GM19238 (cell line): ENCODE results near the gene PDS5A.
"Not testable (repeated sequence)": the region's sequence is repeated elsewhere in the genome, so short reads cannot be mapped to it uniquely, and the experiment has no call there.

ENCODE experiments used
- DNase-seq: peaks from one replicate; pipeline ENCODE4 v3.0.0; 2011; ENCODE audit warnings: low spot score; ENCODE audit not compliant: insufficient read length

PDS5A gene

DNA sequence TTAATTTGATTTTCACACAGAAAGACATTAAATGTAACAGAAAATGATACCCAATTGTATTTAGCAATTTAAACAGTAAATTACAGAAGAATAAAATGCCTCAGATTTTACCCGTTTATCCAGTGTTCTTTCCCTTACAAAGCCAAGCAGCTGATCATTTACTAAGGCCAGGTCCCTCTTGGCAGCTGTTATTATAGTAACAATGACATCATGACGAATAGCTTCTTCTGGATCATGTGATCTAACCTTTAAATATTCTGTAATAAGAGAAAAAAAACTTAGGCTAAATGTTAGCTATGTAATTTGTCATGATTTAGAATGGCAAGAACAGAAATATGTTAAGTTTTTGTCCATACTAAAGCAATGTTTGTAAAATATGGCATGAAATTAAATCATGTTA is 69.4 kb downstream of the PDS5A start:
- no peak for DNase-seq

- DNase-seq: no peak
Measured at GRCh38 chr4:39905656-39906055, 72.1 kb downstream of the PDS5A start.

DNA sequence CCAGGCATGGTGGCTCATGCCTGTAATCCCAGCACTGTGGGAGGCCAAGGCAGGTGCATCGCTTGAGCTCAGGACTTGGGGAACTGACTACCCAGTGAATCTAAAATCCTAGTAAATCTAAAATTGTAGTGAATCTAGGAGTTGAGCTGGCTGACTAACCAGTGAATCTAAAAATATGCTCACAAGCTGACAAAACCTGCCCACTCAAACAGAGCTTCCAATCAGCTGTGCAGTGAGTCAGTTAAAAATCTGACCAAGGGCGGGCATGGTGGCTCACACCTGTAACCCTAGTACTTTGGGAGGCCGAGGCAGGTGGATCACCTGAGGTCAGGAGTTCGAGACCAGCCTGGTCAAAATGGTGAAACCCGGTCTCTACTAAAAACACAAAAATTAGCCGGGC is 72.7 kb downstream of the PDS5A start:
- not testable (repeated sequence) for DNase-seq

DNA sequence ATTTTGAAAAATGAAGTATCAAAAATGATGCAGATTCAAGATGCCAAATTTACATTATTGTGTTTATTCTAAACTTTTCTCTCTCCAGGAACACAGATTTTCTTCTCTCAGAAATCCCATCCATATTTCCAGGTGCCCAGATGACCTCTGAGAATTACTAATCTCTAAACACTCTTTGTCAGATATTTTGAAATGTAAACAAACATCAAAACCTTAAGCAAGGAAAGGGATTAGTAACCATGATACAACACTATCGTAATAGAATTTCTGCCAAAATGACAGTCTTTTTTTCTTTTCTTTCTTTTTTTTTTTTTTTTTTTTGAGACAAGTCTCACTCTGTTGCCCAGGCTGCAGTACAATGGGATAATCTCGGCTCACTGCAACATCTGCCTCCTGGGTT is 76.7 kb downstream of the PDS5A start:
- no peak for DNase-seq

DNA sequence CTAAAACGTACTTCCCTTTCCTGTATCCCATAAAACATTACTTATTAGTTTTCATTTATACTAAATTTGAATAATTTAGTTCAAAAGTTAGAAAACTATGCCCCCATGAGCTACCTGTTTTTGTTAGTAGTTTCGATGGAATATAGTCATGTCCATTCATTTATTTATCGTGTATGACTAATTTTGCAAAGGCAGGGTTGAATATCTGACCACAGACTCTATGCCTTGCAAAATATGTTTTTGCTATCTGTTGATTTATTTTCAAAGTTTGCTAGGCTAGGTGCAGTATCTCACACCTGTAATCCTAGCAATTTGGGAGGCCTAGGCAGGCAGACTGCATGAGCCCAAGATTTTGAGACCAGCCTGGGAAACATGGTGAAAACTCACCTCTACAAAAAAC is 78.4 kb downstream of the PDS5A start:
- DNase-seq: no peak

DNA sequence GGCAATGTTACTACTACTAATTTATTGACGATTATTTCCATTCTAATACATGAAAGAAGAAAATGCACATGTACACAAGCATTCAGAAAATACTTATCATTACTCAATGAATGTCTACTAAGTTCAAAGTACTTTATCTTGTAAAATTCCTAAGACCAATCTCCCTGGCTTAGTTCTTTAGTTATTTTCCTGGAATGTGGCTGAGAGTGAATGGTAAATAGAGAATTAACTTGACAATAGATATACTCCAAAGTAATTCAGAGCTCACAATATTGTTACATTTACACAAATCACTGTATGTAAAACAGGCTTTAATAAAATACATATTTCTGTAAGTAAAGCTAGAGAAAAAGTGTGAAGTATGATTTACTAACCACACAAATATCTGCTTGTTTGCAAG is 79.7 kb downstream of the PDS5A start:
- DNase-seq: no peak

DNA sequence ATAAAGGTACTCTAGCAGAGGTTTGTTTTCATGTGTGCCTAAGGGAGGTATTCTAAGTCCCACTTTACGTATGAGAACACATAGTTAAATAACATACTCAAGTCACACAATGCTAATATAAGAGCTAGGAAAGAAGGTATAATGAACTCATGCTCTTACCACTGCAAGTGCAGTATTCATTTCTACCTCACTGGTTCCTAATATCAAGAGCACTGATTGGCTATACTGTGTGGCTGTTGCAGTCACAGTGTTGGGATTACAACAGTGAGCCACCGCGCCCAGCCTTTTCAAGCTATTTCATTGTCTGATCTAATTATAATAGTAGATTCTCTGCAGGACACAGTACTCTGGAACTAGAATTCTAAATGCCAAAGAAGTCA is 84.0 kb downstream of the PDS5A start:
- DNase-seq: no peak

DNA sequence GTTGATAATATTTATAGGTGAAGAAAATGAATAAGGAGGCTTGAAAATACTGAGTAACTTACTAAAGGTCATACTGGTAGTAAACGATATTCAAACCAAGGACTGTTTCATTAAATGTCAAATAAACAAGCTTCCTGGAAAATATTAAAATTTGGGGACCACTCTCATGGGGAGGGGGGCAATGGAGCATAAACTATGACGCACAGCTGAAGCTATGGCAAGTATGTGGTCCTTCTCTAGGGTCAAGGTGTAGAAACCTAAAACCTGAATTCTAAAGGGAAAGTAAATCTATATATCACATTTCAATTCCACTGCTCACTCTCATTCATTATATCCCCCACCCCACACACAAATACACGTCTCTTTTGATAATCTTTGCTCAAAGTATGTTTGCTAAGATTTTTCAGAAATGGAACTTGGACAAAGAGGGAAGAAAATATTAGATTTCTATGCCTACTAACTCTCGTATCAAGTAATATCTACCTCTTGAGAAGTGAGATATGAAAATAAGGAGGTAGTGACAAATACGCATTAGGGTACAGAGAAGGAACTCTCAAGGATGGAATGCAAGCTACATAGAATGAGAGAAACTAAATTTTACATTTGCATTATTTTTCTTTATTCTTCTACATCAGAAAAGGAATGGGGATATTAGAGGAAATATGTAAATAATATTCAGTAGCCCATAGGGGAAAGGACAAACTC is 84.6 kb downstream of the PDS5A start:
- no peak for DNase-seq

DNA sequence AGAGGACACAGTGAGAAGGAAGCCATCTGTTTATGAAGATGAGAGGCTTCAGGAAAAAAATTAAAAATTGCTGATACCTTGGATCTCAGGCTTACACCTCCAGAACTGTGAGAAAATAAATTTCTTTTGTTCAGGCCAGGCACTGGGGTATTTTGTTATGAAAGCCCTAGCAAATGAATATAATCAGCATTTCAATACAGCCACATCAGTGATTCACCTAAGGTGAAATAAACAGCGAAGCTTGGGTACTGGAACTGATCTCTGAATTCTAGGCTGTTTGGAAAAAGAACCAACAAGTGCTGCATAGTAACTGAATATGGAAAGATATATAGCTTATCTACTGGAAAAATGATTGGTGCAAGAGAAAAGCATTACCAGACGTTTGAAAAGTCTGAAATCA is 88.5 kb downstream of the PDS5A start:
- no peak for DNase-seq

DNA sequence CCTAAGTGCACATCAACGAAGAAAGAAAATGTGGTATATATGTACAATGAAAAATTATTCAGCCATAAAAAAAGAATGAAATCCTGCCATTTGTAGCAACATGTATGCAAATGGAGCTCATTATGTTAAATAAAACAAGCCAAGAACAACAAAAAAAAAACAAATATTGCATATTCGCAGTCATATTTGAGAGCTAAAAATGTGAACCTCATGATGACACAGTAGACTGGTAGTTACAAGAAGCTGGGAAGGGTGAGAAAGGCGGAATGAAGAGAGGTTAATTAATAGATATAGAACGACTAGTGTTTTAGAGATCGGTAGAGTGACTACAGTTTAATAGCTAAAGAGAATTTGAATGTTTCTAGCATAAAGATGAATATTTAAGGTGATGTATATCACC is 89.2 kb downstream of the PDS5A start:
- no peak for DNase-seq

DNA sequence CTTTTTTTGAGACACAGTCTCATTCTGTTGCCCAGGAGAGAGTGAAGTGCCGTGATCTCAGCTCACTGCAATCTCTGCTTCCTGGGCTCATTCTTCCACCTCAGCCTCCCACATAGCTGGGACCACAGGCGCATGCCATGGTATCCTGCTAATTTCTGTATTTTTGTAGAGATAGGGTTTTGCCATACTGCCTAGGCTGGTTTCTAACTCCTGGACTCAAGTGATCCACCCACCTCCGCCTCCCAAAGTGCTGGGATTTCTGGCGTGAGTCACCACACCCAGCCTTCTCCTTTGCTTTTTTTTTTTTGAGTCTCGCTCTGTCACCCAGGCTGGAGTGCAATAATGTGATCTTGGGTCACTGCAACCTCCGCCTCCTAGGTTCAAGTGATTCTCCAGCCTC is 94.1 kb downstream of the PDS5A start:
- DNase-seq: no peak

DNA sequence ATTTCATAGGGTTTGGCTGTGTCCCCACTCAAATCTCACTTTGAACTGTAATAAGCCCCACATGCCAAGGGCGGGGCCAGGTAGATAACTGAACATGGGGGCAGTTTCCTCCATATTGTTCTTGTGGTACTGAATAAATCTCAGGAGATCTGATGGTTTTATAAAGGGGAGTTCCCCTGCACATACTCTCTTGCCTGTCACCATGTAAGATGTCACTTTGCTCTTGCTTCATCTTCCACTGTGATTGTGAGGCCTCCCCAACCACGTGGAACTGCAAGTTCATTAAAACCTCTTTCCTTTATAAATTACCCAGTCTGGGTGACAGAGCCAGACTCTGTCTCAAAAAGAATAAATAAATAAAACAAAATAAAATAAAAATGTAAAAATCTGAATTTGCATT is 95.9 kb downstream of the PDS5A start:
- no peak for DNase-seq

- no peak for DNase-seq
Measured at GRCh38 chr4:39877971-39878370, 99.7 kb downstream of the PDS5A start.

GRCh38 chr4:39873823-39874222 is 103.9 kb downstream of the PDS5A start:
- no peak for DNase-seq

DNA sequence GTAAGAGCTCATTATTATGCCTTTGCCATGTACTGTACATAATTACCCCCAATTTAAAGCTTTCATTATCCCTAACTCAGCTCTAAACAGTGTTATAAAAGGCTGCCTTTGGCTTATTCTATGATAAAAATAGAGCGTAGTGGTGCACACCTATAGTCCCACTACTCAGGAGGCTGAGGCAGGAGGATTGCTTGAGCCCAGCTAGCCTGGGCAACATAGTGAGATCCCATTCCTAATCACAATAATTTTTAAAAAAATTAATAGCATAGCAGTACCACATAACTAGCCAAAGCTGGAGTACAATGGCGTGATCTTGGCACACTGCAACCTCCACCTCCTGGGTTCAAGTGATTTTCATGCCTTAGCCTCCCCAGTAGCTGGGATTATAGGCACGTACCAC is 112.4 kb downstream of the PDS5A start:
- DNase-seq: no peak

DNA sequence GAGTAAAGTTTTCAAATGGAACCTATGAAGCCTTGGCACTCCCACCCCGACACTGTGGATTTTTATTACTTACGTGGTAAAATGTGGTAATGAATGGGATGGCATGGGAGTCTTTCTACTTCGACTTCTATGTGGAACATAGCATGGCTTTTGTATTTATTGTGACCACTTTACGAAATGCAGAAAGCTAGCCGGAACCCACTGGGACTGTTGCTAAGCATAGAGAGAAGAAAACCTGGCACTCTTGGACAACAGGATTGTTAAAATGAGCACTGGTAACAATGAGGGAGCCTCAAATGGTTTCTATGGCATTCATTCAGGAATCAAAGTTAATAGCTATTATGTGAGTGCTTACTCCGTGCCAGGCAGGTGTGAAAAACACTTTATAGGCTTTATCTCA is 113.3 kb downstream of the PDS5A start:
- no peak for DNase-seq

- no peak for DNase-seq
Measured at GRCh38 chr4:39860804-39861203, 116.9 kb downstream of the PDS5A start.

GRCh38 chr4:39855909-39856512 is 121.7 kb downstream of the PDS5A start:
- no peak for DNase-seq

GRCh38 chr4:39852636-39853035 is 125.1 kb downstream of the PDS5A start:
- no peak for DNase-seq

GRCh38 chr4:39850727-39851126 is 127.0 kb downstream of the PDS5A start:
- DNase-seq: no peak

DNA sequence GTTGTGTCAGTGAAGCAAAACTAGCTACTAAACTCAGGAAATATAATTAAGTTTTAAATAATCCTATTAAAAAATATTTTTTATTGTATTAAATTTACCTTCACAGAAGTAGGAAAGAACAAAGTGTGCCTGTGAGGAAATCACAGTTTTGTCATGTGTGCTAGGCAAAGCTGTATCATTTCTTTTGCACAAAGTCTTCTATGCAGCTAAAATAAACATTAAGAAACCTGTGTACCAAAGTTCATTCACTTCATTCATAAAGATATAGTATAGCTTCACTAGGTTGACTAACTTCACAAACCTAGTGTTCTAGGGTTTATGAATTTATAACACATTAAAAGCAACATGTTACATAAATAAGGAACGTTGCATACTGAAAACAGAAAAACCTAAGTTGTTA is 131.0 kb downstream of the PDS5A start:
- DNase-seq: no peak

GRCh38 chr4:39846120-39846519 is 131.6 kb downstream of the PDS5A start:
- DNase-seq: no peak

- no peak for DNase-seq
Measured at GRCh38 chr4:39841894-39842293, 135.8 kb downstream of the PDS5A start.

- not testable (repeated sequence) for DNase-seq
Measured at GRCh38 chr4:39840516-39840915, 137.2 kb downstream of the PDS5A start.
